Fibroblast of villous mesenchyme (primary cell): ENCODE data around the gene KCNT2. TPM values are rescaled to one million over a fixed set of nuclear protein-coding genes. Genes with fewer than 3 reads are reported as not detected.
A peak's percentile ranks its signal among the peaks of the same experiment; 100 is the strongest.

Experiments used
- DNase-seq: peaks from one replicate; pipeline ENCODE4 v3.0.0-alpha.2; 2010; ENCODE audit warnings: low read depth
- H3K4me3 ChIP-seq: 2 replicates; pipeline ENCODE4 v1.5.1; 2011; ENCODE audit warnings: low read depth, mild to moderate bottlenecking, low read length
- CTCF ChIP-seq: IDR thresholded peaks from 2 replicates; pipeline ENCODE4 v1.5.1; 2012; ENCODE audit warnings: low read depth, mild to moderate bottlenecking, low read length; ENCODE audit not compliant: insufficient read depth
- total RNA-seq: library from RNA; depleted of rRNA; stranded (reverse); fragments of >200 nt; gene quantifications from 2 replicates; pipeline ENCODE4 v1.2.3, GENCODE V29; 2012

Gene KCNT2
- total RNA-seq, 1 donor: 7.3 TPM

GRCh38 chr1:196477262-196477661 is 131.0 kb downstream of the KCNT2 start:
- DNase-seq: no peak
- TF ChIP-seq CTCF: no peak
- H3K4me3 ChIP-seq: no peak overlapping the region

GRCh38 chr1:196467230-196467925 is 140.9 kb downstream of the KCNT2 start:
- H3K4me3 ChIP-seq: no peak overlapping the region
- peak; percentile 15 for DNase-seq
- TF ChIP-seq CTCF: no peak

- no peak for DNase-seq
- H3K4me3 ChIP-seq: no peak overlapping the region
- no peak for TF ChIP-seq CTCF
Observed at GRCh38 chr1:196466654-196467053, 141.6 kb downstream of the KCNT2 start.

GRCh38 chr1:196466166-196466565 is 142.1 kb downstream of the KCNT2 start:
- no peak for TF ChIP-seq CTCF
- H3K4me3 ChIP-seq: no peak overlapping the region
- DNase-seq: peak; percentile 10

- DNase-seq: peak; percentile 40
- no peak overlapping the region for H3K4me3 ChIP-seq
- no peak for TF ChIP-seq CTCF
Observed at GRCh38 chr1:196464480-196464941, 143.7 kb downstream of the KCNT2 start.

- no peak for DNase-seq
- no peak overlapping the region for H3K4me3 ChIP-seq
- TF ChIP-seq CTCF: no peak
Observed at GRCh38 chr1:196462086-196462485, 146.2 kb downstream of the KCNT2 start.

- TF ChIP-seq CTCF: no peak
Observed at GRCh38 chr1:196461521-196461920, 146.7 kb downstream of the KCNT2 start.

More at GRCh38 chr1:196461521-196461920, 146.7 kb downstream of the KCNT2 start:
- DNase-seq: no peak
- no peak overlapping the region for H3K4me3 ChIP-seq
